Stimulated activated CD4-positive, alpha-beta T cell treated with anti-CD3 and anti-CD28 coated beads, Interleukin-12 subunit alpha, Interleukin-12 subunit beta, amount 100 ng/mL, for 4 hours (primary cell): ENCODE data around the gene CENPP.

Experiments
- DNase-seq: peaks from one replicate; pipeline ENCODE4 v3.0.0-alpha.2; 2020

CENPP gene

DNA sequence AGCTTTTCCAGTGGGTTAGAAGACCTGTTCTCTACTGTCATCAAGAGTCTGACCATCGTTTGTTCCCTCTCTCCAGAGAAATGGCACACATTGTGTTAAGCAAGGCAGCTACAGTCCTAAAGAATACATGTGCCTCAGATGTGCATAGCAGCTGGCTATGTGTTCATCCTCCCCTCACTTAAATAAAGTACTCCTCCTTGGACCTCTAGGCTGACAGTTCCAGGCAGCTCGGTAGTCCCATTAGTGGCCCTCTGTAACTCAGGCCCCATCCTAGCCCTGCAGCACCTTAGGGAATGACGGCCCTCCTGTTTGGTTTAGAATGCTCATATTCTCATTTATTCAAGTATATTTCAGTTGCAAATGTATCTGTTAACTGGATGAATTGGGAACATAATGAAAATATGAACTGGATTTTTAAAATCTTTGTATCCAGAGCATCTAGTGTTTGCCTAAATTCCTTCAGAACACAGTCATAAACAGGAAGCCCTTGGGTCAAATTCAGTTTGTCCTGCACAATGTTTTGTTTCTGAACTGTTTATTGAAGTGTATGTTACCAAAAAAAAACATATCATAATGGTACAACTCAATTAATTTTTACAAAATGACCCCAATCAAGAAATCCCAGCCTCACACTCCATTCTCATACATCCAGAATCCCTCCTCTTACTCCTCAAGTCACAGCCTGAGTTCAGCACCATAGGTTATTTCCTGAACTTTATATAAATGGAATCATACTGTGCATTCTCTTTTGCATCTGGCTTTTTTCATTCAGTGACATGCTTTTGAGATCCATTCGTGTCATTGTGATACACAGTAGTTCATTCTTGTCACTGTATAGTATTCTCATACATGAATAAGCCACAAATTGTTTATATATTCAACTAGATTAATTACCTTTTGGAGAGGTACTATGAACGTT is 158.1 kb downstream of the CENPP start:
- DNase-seq: no peak

DNA sequence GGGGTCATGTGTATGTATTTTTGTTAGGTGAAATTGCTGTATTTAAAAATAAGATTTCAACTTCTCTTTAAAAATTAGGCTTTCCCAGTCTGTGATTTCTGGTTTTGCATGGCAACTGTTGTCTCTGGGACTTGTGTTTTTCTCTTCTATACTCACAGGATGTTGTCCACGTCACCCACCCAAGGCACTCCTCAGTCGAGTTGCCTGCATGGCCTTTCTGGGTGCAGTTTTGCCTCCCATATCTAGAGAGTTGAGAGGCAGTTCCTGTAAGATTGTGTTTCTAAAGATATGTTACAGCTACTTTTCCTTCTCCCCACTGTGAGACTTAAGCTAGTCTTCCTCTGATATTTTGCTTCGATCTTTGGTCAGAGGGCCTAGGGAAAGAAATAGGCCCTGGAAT is 158.8 kb downstream of the CENPP start:
- DNase-seq: no peak

DNA sequence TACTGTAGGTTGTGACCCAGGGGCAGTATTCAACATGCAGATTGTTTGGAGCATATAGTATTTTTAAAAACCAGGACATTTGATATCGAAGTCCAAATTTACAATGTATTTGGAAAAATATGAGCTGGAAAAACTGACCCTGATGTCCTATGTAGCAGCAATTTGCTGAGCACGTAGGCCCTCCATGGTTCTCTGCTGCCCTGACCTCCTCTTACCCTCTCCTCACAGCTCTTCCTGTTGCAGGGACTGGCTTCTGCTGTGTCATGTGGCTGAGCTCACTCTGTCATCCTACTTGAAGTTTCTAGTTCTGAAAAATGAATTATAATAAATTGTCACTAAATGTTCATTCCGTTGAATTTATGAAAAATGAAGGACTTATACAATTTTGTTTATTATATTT is 160.6 kb downstream of the CENPP start:
- no peak for DNase-seq

DNA sequence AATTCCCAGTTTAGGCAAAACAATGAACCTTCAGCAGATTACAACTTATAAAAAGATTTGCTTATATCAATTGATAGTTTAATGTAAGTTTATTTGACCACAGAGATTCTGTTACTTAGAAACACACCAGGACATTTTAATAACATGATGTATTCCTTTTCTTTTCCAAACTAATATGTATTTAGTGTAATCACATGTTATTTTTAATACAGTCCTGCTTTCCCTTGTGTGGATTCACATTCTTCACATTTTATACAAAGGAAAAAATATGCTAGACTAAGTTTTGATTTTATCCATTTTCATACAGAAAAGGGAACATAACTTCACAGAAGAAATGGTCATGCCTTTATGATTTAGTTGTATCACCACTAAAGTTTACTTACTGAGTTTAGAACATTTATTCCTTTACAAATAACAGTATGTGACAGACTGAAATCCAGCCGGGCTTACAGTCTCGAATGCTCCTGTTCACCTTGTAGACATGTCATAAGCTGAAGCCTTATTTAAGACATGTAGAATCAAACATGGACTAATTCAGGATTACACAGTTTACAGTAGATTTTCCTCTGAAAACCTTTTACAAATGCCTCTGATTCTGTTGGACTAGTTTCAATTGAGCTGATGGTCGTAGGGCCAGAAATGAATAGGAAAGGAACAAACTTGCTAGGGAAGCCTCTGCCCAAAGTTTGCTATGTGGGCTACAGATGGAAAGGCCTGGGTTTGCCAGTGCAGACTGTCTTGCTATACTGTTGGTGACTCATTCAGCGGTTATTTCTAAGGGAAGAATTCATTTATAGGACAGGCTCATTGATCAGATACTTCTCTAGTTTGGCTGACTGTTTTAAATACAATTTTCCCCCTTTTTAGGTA is 163.2 kb downstream of the CENPP start:
- no peak for DNase-seq

DNA sequence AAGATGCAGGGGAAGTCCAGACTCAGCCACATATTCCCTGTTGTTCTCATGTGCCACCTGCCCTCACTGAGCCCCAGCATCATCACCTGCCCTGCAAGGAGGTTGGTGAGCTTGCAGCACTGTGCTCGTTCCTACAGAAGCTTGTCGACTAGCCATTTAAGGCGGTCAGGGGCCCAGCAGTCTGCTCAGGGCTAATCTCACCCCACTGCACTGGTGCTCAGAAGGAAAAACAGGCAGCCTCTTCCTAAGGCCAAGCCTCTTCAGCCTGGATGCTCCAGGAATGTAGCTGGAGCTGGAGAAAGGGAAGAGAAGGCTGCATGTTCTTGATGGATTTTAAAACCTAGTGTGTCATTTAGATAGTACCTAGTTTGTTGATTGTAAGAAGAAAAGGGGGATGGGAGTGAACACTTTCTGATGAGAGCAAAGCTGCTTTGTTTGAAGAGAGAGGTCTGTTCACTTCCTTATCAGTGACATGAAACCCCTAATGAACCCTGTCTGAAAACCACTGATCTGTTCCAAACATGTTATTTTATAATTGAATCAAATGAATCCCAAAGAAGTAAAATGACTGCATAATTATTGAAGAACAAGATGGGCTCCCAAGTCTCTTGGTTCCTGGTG is 167.1 kb downstream of the CENPP start:
- DNase-seq: no peak

DNA sequence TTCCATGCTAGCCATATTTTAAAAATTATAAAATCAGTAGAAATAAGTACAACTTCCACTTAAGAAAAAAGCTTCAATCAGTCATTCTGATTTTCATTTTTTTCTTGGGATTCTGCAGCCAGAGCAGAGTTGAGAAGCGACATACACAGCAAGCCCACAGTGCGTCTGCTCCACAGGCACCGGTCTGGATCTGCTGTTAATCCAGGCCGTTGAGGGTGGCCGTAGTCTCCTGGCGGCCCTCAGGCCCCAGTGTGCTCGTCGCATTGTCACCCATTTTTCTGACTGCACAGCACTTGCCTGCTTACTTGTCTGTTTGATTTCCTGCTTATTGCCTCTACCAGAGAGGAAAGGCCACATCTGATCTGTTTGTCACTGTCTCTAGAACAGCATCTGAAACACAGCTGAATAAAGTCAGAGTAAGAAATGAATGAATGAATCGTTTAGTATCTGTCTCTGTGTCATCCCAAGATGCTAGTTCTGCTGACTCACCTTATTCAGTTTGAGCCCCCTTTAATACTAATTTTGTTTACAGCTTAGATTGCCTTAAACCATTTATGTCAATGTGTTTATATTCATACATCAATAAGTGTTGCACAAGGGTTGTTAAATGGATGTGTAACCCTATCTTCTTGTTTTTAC is 168.1 kb downstream of the CENPP start:
- no peak for DNase-seq

DNA sequence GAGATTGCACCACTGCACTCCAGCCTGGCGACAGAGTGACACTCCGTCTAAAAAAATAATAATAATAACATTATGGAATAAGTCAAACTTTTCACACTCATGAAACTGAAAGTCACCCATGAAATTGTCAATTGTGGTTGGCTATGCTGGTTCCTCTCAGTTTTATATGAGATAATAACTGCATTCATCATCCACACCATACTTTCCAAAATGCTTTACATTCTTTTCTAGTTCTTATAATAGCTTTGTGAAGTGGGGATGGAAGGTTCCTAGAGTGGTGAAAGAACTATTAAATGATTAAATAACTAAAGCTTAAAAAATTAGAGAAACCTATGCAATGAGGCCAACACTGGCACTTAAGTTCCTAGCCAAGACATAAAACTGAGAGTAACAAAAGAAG is 169.1 kb downstream of the CENPP start:
- DNase-seq: no peak

DNA sequence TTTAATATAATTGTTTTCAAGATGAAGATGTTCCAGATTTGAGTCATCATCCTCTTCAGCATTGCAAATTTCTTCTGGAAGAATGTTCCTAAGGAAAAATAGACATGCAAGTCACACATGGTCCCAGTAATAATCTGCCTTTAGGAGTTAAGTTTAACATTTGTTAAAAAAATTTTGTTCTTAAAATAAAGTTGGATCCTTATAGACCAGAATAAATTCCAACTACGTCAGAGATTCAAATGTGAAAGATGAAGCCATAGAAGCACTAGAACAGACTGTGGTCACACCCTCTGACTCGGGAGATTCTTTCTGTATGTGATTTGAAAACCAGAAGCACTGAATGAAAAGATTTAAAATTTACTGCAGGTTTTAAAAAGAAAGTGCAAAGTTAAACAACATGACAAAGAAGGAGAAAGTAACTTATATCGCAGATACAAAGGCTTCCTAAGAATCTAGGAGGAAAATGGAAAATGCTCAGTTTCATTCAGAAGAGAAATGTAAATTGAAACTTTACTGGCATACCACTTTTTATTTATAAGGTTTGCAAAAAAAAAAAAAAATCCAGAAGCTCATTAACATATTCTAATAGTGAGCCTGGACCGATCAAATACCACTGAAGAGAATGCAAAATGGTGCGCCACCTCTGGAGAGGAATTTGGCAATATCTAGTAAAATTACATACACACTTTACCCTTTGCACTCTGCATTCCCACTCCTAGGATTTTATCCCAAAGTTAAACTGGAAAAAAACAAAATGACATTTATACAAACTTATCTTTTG is 170.8 kb downstream of the CENPP start:
- no peak for DNase-seq

DNA sequence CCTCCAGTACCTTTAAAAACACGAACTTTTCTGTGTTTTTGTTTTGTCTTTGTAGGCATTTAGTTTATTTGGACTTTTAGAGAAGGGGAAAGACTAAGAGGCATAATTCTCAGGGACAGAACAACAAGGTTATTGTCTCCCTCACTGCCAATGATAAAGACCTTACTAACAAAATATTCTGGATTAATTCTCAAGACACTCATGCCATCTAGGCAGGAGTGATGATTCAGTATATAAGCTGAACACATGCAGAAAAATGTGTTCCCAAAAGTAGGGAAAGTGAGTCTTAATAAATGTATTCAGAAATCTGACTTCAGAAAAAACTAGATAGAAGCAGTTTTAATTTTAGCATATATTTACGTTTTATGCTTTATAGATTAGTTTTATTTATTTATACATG is 173.9 kb downstream of the CENPP start:
- no peak for DNase-seq

DNA sequence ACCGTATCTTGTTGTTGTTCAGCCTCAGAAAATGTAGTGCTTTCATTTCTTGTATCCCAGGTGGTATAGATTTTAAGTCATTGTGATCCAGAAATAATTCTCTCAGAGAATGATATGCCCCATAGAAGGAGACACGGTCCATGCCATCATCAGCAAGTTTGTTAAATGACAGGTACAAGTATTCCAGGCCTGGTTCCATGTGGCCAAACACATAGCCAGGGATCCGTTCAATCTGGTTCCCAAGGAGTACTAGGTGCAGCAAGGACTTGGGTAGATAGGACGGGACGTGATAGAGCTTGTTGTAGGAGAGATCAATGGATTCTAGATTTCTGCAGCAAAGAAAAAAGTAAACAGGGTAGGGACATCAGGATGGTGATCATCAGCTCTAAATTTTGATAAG is 175.0 kb downstream of the CENPP start:
- DNase-seq: no peak

DNA sequence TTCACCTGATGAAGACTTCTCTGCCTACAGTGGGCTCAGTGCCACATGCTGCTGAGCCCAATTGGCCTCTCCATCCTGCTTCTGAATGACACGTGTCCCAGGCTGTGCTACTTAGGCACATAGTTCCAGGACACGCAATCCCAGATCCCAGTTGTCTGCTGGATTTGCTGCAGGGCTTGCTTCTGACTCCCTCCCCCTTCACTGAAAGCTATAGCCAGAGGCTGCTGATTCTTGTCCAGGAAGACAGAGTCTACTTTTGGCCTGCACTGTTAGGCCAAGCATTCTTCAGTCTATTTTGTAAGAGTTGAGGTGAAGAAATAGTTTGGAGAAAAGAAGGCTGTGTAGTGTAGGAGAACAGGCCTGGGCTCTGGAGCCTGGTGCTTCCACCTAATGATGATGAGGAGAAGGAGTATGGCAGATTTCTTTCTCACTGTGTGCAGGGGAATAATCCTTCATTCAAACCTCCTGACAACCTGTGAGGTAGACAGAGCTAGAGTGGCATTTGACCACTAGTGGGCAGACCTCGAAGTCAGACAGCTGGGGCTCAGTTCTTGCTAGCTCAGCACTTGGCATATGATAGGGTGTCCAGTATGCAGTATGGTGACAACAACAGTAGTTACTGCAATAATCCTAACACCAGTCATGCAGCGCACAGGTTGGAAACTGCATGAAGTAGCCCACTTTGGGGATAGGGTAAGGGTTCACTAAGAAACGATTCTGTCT is 176.1 kb downstream of the CENPP start:
- DNase-seq: no peak

DNA sequence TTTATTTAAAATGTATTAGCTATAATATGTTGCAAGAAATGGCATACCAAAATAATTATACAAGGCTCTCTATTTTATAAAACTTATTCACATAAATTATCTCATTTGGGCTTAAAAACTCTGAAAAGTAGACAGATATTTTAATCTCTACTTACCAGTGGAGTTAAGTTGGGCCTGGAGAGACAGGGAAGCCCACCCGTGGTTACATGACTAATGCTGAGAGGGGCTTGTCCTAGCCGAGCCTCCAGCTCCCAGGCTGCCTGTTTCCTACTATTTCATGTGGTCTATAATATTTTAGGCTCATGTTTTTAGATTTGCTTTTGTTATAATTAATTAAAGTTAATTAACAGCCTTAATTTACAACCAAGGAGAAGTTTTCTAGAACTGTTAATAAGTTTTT is 177.4 kb downstream of the CENPP start:
- no peak for DNase-seq

DNA sequence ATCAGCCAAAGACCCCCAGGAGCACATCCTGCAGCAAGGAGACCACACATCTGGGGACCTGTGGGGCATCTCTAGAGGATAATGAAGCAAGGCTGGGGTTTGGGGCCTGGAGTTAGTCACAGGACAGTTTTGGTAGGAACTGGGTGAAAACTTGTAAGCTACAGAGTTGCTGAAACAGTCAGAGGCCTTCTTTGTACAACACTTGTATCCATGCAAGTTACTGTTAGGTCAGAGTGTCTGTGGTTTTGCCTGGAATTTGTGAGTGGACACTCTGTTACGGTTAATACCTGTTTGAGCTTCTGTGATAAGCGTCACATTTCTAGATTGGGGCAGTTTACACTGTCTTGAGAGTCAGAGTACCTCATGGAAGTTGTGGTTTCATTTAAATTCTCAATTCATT is 179.1 kb downstream of the CENPP start:
- no peak for DNase-seq

DNA sequence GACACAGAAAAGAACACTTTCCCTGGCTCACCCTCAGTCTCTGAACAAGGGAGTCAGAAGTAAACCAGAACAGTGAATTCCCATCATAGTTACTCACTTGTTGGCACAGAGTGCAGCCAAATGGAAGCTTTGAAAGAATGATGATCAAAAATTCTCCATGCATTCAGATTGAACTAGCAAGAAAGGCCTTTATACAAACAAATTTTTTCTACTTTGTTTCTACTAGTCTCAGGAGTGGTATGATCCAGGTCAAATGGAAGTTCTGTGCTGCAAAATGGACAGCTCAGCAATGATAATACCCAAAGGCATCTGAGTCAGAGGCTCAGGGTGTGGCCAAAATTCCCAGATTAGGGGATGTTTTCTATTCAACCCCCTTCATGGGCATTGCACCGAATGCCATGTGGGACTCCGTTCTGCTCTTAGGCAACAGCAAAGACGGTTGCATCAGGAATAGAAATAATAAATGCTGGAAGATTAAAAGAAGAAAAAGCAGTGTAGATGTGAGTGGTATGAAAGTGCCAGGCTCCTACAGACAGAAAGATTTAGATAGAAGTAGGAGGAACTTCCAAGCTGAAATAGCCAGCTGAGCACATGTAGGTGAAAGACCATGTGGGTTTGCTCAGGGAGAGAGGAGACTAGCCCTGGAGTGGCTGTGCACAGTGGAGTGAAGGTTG is 180.6 kb downstream of the CENPP start:
- no peak for DNase-seq

DNA sequence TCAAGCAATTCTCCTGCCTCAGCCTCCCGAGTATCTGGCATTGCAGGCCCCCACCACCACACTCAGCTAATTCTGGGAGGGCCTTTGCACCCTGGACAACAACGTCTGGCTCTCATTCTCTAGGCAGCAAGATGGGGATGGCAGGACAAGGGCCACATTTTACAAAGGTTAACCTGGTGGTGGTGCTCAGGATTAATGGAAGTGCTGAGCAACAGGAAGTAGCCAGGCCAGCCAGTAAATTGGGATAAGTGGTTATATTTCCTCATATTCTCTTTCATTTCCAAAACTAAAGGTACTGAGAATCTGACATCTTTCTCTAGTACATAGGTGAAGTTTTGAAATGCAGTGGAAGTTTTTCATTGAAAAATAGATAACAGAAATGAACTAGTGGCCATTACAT is 181.3 kb downstream of the CENPP start:
- DNase-seq: no peak

DNA sequence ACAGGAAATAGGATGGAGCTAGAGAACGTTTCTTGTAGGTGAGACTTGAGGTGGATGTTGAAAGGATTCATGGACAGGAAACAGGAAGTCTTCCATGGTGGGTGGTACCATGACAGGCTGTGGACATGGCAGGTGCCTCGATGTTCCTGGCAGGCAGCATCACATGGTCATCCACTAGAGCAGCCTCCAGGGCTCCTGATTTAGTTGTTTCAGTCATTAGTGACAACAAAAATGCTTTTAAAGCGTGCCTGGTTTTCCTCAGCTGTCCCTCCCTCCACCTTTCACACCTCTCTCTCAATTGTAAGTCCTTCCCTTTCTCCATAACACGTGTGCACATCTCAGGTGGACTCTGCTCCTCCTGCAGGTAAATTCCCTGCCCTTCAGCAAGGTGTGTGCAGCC is 181.7 kb downstream of the CENPP start:
- DNase-seq: no peak

DNA sequence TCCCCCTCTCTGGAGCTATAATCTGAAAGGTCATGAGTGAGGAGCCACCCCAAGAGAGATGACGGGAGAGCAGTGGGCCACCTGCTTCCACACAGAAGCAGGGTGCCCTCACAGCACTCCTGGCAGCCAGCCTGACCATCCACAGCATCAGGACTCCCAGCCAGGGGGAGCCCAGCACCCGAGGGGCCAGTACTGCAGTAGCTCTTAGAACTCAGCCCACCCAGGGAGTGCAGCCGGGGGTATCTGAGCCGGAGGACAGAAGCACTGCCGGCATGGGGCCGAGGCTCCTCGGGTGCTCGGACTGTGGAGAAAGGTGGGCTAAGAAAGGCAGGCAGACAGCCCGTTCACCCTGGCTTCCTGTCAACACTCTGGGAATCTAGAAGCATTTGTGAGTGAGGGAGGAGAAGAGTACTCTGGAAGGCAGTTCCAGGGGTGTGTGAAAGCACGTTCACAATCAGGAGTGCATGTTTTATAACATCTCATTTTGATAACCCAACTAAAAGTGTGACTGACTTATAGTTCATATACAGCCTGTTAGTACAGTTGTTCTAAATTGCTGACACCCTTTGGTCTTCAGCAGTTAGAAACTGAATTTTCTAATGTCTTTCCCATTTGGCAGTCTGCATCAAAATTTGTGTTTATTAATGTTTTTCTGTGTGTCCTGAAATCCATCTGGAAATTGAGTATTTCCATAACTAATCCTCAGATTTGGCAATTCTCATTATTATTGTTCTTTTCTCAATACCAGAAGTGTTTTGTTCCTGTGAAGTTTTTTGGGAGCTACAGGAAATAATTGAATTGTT is 182.5 kb downstream of the CENPP start:
- DNase-seq: no peak

DNA sequence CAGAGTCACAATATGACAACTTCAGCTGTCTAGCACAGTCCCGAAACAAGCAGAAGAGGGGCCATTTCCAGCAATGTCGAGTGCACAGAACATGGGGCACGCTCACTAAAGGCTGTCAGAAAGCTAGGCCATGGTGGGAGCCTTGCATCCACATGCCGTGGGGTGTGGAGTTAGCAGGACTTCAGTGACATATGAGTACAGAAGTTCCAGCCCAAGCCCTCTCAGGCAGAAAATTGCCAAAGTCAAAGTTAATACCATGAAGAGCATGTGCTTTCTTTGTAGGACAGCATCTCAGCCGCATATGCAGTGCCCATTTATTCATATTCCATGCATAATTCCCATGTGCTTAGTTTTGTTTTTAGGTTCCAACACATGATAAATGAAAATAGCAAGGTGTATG is 183.3 kb downstream of the CENPP start:
- no peak for DNase-seq

DNA sequence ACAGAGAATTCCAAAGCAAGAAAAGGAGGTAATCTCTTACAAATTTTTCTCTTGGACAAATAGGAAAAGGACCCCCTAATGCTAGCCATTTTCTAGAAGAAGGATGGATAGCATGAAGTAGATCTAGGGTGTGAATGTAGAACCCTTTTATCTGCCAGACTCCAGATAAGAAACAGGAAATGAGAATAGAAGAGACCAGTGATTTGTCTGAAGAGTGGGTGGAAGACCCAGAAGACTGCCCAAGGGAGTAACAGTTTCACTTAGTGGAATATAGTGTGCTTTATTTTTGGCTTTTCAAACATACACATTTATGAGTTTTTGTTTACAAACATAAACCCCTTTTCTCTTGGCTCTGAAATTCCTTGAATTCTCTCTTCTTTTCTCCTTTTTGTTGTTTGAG is 185.0 kb downstream of the CENPP start:
- DNase-seq: no peak

DNA sequence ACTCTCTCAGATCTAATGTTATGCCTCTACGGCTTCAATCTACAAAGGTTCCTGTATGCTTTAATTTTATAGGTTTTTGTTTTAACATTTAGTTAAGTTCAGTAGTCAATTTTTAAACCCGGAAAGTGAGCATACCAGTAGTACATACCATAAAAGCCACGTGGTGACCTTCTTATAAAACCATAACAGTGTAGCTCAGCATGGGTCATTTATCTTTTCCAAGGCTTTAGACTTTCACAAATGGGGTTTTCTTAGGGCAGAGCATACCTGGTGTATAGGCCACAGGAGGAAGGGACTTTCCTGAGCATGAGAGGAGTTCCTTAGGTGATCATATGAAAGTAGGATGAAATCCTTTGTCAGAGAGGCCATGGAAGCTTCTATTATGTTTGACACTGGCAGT is 186.9 kb downstream of the CENPP start:
- no peak for DNase-seq
